SK-N-SH treated with all-trans-retinoic acid at 6 μM for 48 hours (cell line): ENCODE results near the gene CD14.

Experiments
- ATAC-seq: fragments of 200-7000 bp; cut with Tn5 transposase; 3 replicates; pipeline ENCODE4 v1.9.1; 2020; ENCODE audit warnings: mild to moderate bottlenecking, moderate library complexity
- ARNTL ChIP-seq: fragments of 450-650 bp; formaldehyde crosslinking; IDR thresholded peaks from 2 replicates; pipeline ENCODE4 v1.5.0; 2020; ENCODE audit warnings: low read depth, mild to moderate bottlenecking, moderate library complexity, borderline replicate concordance
- BACH2 ChIP-seq: fragments of 250-450 bp; sonication (Bioruptor Pico); IDR thresholded peaks from 2 replicates; pipeline ENCODE4 v1.9.0; 2021; ENCODE audit warnings: mild to moderate bottlenecking, borderline replicate concordance
- CSDC2 ChIP-seq: fragments of 250-450 bp; sonication (Bioruptor Pico); IDR thresholded peaks from 2 replicates; pipeline ENCODE4 v1.5.0; 2020; ENCODE audit warnings: mild to moderate bottlenecking, moderate library complexity
- CSRNP3 ChIP-seq: fragments of 250-450 bp; sonication (Bioruptor Pico); IDR thresholded peaks from 2 replicates; pipeline ENCODE4 v1.5.1; 2021; ENCODE audit warnings: mild to moderate bottlenecking, moderate library complexity
- ESRRG ChIP-seq: fragments of 250-450 bp; sonication (Bioruptor Pico); IDR thresholded peaks from 2 replicates; pipeline ENCODE4 v1.6.1; 2021; ENCODE audit warnings: mild to moderate bottlenecking
- GLIS3 ChIP-seq: fragments of 250-450 bp; sonication (Bioruptor Pico); IDR thresholded peaks from 2 replicates; pipeline ENCODE4 v1.5.0; 2020; ENCODE audit warnings: mild to moderate bottlenecking, moderate library complexity
- ISL1 ChIP-seq: fragments of 250-450 bp; sonication (Bioruptor Pico); IDR thresholded peaks from 2 replicates; pipeline ENCODE4 v2.1.2; 2022; ENCODE audit warnings: mild to moderate bottlenecking, moderate library complexity
- OSR1 ChIP-seq: fragments of 250-450 bp; sonication (Bioruptor Pico); IDR thresholded peaks from 2 replicates; pipeline ENCODE4 v1.8.0; 2022; ENCODE audit warnings: moderate library complexity, mild to moderate bottlenecking, inconsistent platforms
- PATZ1 ChIP-seq: fragments of 250-450 bp; sonication (Bioruptor Pico); IDR thresholded peaks from 2 replicates; pipeline ENCODE4 v1.8.0; 2020; ENCODE audit warnings: mild to moderate bottlenecking, moderate library complexity, borderline replicate concordance
- POU6F1 ChIP-seq: fragments of 250-450 bp; sonication (Bioruptor Pico); IDR thresholded peaks from 2 replicates; pipeline ENCODE4 v1.8.0; 2021; ENCODE audit warnings: low read depth, mild to moderate bottlenecking, moderate library complexity, borderline replicate concordance
- PPARA ChIP-seq: fragments of 250-450 bp; sonication (Bioruptor Pico); IDR thresholded peaks from 2 replicates; pipeline ENCODE4 v1.5.0; 2020; ENCODE audit warnings: mild to moderate bottlenecking, borderline replicate concordance
- SNAI2 ChIP-seq: fragments of 250-450 bp; sonication (Bioruptor Pico); IDR thresholded peaks from 2 replicates; pipeline ENCODE4 v1.5.0; 2020; ENCODE audit warnings: mild to moderate bottlenecking, moderate library complexity
- TCF4 ChIP-seq: fragments of 250-450 bp; sonication (Bioruptor Pico); IDR thresholded peaks from 2 replicates; pipeline ENCODE4 v1.8.0; 2021; ENCODE audit warnings: mild to moderate bottlenecking, moderate library complexity, borderline replicate concordance
- TOX ChIP-seq: fragments of 250-450 bp; sonication (Bioruptor Pico); IDR thresholded peaks from 2 replicates; pipeline ENCODE4 v1.8.0; 2021; ENCODE audit warnings: mild to moderate bottlenecking, moderate library complexity, borderline replicate concordance
- TSHZ2 ChIP-seq: fragments of 250-450 bp; sonication (Bioruptor Pico); IDR thresholded peaks from 2 replicates; pipeline ENCODE4 v1.5.0; 2020; ENCODE audit warnings: mild to moderate bottlenecking, moderate library complexity
- ZC3H10 ChIP-seq: fragments of 250-450 bp; sonication (Bioruptor Pico); IDR thresholded peaks from 2 replicates; pipeline ENCODE4 v1.5.1; 2021; ENCODE audit warnings: mild to moderate bottlenecking, moderate library complexity
- ZFP3 ChIP-seq: fragments of 250-450 bp; sonication (Bioruptor Pico); IDR thresholded peaks from 2 replicates; pipeline ENCODE4 v1.5.0; 2020; ENCODE audit warnings: mild to moderate bottlenecking, moderate library complexity
- ZFP30 ChIP-seq: fragments of 450-650 bp; formaldehyde crosslinking; IDR thresholded peaks from 2 replicates; pipeline ENCODE4 v1.5.0; 2022; ENCODE audit warnings: mild to moderate bottlenecking, moderate library complexity
- ZNF565 ChIP-seq: fragments of 450-650 bp; formaldehyde crosslinking; conservative IDR thresholded peaks from 2 replicates; pipeline ENCODE4 v1.5.0; 2020; ENCODE audit warnings: low read depth, mild to moderate bottlenecking, moderate library complexity
- ZNF70 ChIP-seq: fragments of 450-650 bp; formaldehyde crosslinking; IDR thresholded peaks from 2 replicates; pipeline ENCODE4 v1.5.0; 2020; ENCODE audit warnings: mild to moderate bottlenecking, moderate library complexity
- ZNF8 ChIP-seq: fragments of 450-650 bp; formaldehyde crosslinking; IDR thresholded peaks from 2 replicates; pipeline ENCODE4 v1.5.0; 2020; ENCODE audit warnings: mild to moderate bottlenecking, moderate library complexity

CD14 gene

GRCh38 chr5:140602147-140602546 is 30.8 kb downstream of the CD14 start:
- ATAC-seq, result no peak
- TF ChIP-seq ZC3H10 (CRISPR knock-in tag) (no peak), OSR1 (CRISPR knock-in tag) (no peak), PPARA (no peak), SNAI2 (CRISPR knock-in tag) (no peak)

GRCh38 chr5:140600096-140600495 is 32.9 kb downstream of the CD14 start:
- TF ChIP-seq SNAI2 (CRISPR knock-in tag), result no peak
- no peak for TF ChIP-seq GLIS3 (CRISPR knock-in tag)
- no peak for TF ChIP-seq TCF4 (CRISPR knock-in tag)
- TF ChIP-seq ZFP3 (CRISPR knock-in tag), result no peak
- no peak for TF ChIP-seq ISL1 (CRISPR knock-in tag)
- no peak for TF ChIP-seq ZFP30 (CRISPR knock-in tag)
- no peak for TF ChIP-seq BACH2 (CRISPR knock-in tag)
- TF ChIP-seq ZNF8, result no peak
- TF ChIP-seq PATZ1 (CRISPR knock-in tag), result no peak
- no peak for TF ChIP-seq TOX (CRISPR knock-in tag)
- no peak for TF ChIP-seq CSRNP3 (CRISPR knock-in tag)
- TF ChIP-seq ZNF70, result no peak
- TF ChIP-seq PPARA, result no peak
- no peak for TF ChIP-seq POU6F1 (CRISPR knock-in tag)
- ATAC-seq, result no peak

- ATAC-seq, result no peak
- TF ChIP-seq GLIS3 (CRISPR knock-in tag) (no peak), SNAI2 (CRISPR knock-in tag) (no peak), TOX (CRISPR knock-in tag) (no peak), CSRNP3 (CRISPR knock-in tag) (no peak), PPARA (no peak), BACH2 (CRISPR knock-in tag) (no peak), ZNF8 (no peak), ZFP30 (CRISPR knock-in tag) (no peak), ARNTL (CRISPR knock-in tag) (no peak), ZC3H10 (CRISPR knock-in tag) (no peak), CSDC2 (CRISPR knock-in tag) (no peak), ISL1 (CRISPR knock-in tag) (no peak)
Measured at GRCh38 chr5:140598836-140599235, 34.1 kb downstream of the CD14 start.

- TF ChIP-seq ZFP3 (CRISPR knock-in tag), result no peak
- no peak for TF ChIP-seq ZNF565 (CRISPR knock-in tag)
- no peak for TF ChIP-seq SNAI2 (CRISPR knock-in tag)
- TF ChIP-seq TCF4 (CRISPR knock-in tag), result no peak
- no peak for ATAC-seq
Measured at GRCh38 chr5:140596321-140596741, 36.6 kb downstream of the CD14 start.

GRCh38 chr5:140595538-140596300 is 37.3 kb downstream of the CD14 start:
- ATAC-seq, result no peak
- TF ChIP-seq TSHZ2 (CRISPR knock-in tag), result no peak
- TF ChIP-seq ZFP3 (CRISPR knock-in tag), result no peak
- no peak for TF ChIP-seq PPARA
- TF ChIP-seq SNAI2 (CRISPR knock-in tag), result no peak
- TF ChIP-seq ESRRG (CRISPR knock-in tag), result no peak
- TF ChIP-seq GLIS3 (CRISPR knock-in tag), result no peak
- no peak for TF ChIP-seq ZNF565 (CRISPR knock-in tag)
- TF ChIP-seq BACH2 (CRISPR knock-in tag), result no peak
- no peak for TF ChIP-seq ISL1 (CRISPR knock-in tag)
